GM21447 (cell line): Measurements from ENCODE around the gene KLF16.
A peak's percentile ranks its signal among the peaks of the same experiment; 100 is the strongest.

ENCODE experiments used
- ATAC-seq: cut with Tn5 transposase; IDR thresholded peaks from one replicate; pipeline ENCODE4 v1.9.1; 2021; ENCODE audit not compliant: unreplicated experiment

Gene KLF16

GRCh38 chr19:1871140-1871597, 7.8 kb upstream of the KLF16 start:
- ATAC-seq, result no peak

DNA sequence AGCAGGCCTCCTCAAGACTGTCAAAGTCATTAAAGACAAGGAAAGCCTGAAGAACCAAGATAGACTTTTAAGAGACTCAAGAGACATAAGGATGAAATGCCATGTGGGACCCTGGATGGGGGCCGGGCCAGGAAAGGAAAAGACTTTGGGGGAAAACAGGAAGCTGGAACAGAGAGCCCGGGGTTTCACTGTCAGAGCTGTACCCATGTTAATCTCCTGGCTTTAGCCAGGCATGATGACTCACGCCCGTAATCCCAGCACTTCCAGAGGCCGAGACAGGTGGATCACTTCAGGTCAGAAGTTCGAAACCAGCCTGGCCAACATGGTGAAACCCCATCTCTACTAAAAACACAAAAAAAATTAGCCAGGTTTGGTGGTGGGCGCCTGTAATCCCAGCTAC, 5.6 kb upstream of the KLF16 start:
- no peak for ATAC-seq

GRCh38 chr19:1867349-1867724, 4.0 kb upstream of the KLF16 start:
- no peak for ATAC-seq

GRCh38 chr19:1866693-1867348, 3.4 kb upstream of the KLF16 start:
- no peak for ATAC-seq

DNA sequence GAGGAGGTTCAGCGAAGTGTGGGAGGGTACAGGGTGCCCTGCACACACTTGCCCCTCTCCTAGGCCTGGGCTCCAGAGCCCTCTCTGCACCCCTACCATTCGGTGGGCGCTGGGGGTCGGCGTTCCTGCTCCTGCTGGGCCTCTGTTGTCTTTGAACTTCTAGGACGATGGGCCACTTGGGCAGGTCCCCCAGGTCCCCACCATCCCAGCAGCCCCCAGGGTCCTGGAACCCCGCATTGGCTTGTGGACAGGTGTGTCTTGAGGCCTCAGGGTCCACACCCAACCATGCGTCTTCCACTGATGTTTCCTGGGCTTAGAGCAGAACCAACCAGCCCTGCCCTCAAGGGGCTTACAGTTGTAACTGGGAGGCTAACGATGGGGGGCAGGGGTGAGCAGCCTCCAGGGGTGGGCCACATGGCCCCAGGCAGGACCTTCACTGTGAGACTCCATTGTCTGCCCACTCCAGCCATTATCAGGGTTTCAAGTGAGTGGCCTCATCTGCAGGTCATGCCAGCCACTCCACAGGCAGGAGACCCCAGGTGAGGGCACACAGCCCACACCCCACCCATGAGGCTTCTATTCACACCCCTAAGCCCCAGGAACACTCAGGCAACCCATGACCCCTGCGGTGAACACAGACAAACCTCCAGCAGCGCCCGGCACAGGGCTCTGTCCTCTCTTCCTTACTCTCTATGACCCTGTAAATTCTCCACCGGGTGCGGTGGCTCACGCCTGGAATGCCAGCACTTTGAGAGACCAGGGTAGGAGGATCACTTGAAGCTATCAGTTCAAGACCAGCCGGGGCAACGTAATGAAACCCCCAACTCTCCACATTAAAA, 2.0 kb upstream of the KLF16 start:
- no peak for ATAC-seq

DNA sequence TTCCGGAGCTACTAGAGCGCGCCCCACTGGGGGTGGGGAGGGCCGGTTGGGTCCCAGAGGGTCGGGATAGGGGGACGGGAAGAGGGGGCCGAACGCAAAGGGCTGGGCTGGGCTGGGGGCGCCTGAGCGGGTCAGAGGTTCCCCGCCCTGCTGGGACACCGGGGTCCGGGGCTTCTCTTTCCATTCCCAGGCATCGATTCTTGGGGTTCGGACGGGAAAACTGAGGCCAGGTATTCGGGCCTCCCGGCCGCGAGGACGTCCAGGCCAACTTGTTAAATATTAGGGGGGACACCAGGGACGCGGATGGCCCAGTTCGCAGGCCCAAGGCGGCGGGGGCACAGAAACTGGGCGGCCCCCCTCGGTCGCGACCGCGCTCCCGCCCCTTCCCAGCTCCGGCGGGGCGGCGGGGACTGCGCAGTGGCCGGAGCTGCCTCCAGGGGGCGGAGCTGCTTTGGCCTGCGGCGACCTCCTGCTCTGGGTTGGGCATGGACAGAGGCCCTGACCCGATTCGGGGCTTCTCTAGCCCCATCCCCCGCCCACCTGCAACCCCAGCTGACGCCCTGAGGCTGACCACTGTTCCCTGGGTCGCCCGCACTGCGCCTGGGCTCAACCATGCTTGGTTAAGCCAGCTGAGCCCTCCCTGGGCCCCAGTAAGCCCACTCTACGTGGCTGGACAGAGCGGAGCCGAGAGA, 1.2 kb upstream of the KLF16 start:
- ATAC-seq, result peak; percentile 36

DNA sequence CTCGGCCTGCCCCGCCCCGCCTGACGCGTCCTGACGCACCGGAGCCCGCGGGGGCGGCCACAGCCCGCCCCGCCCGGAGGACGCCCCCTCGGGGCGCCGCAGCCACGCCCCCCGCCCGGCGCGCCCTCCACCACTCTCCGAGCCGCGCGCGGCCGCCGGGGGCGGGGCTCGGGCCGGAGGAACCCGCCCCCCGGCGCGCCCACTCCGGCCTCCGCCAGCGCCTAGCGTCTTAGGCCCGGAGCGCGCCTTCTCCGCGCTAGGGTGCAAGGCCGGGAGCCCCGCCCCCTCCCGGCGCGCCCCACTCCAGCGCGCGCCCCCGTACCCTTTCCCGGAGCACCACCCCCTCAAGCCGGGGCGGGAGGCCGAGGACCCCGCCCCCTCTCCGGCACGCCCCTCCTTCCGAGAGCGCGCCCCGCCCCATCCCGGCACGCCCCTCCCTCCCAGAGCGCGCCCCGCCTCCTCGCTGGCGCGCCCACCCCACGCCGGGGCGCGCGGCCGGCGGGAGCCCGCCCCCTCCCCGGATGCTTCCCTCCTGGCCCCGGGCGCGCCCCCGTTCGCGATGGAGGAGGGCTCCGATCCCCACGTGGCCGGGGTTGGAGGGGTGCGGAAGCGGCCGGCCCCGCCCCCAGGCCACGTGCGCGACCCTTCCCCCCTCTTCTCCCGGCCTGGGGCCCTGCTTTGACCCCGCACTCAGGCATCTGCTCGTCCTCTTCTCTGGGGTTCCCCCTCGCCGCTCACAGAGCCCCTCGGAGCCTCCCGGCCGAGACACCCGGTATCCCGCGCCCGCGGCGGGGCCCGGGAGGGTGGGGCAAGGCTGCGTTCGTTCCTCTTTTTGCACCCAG, 480 bp upstream of the KLF16 start:
- ATAC-seq, result peak; percentile 39

GRCh38 chr19:1862424-1863327, 703 bp downstream of the KLF16 start:
- no peak for ATAC-seq

DNA sequence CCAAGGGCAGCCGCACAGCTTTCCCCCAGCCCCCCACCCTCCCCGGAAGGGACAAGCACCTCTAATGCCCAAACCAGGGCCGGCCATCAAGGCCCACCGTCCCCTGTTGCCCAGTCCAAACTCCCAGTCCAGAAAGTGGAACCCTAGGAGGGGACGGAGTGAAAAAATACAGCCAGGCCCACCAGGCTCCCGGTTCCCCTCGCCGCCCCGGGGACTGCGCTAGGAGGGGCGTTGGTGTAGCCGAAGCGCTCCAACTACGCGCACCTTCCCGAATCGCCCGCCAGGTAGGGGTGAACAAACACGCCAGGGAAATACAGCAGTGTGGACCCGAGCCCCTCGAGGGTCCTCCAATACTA, 1.3 kb downstream of the KLF16 start:
- ATAC-seq, result no peak

DNA sequence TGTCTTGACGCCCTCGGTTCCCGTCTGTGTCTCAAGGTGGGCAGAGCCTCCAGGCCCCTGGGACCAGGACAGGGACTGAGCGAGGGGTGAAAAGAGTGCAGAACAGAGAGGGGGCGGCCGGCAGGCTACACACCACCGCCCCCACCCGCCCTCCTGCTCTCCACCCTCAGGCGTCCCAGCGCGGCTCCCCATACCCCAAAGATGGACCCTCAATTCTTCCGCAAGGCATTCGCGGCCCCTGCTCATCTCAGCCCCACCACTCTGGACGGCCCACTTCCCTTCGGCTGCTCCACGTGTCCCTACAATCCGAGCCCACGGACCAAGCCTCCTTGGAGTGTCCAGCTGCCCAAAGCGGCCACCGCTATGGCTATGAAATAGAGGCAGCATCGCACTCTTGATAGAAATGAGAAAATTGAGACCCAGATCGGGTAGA, 1.8 kb downstream of the KLF16 start:
- no peak for ATAC-seq

GRCh38 chr19:1860821-1861598, 2.4 kb downstream of the KLF16 start:
- ATAC-seq, result no peak

GRCh38 chr19:1860042-1860775, 3.2 kb downstream of the KLF16 start:
- no peak for ATAC-seq

DNA sequence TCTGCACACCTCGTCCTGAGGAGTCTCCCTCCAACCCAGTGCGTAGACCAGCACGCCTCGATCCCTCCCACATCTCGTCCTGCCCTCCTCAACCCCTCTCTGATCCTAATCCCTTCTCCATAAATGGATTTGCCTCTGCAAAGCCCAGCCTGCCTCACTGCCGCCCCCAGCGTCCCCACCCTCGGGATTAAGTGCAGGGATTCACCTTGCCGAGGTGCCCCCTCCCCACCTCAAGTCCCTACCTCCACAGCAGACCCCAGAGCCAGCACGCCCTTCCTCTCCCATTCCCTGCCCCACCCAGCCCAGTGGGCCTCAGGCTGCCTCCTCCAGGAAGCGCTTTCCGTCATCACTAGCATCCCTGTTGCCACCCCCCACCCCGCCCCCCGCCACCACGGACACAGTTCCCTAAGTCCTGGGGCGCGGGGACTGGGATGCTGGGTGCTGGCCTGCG, 4.0 kb downstream of the KLF16 start:
- ATAC-seq, result no peak

- ATAC-seq, result no peak
These were observed 4.8 kb downstream of the KLF16 start for GRCh38 chr19:1858412-1859081.

GRCh38 chr19:1857648-1858326, 5.6 kb downstream of the KLF16 start:
- no peak for ATAC-seq

DNA sequence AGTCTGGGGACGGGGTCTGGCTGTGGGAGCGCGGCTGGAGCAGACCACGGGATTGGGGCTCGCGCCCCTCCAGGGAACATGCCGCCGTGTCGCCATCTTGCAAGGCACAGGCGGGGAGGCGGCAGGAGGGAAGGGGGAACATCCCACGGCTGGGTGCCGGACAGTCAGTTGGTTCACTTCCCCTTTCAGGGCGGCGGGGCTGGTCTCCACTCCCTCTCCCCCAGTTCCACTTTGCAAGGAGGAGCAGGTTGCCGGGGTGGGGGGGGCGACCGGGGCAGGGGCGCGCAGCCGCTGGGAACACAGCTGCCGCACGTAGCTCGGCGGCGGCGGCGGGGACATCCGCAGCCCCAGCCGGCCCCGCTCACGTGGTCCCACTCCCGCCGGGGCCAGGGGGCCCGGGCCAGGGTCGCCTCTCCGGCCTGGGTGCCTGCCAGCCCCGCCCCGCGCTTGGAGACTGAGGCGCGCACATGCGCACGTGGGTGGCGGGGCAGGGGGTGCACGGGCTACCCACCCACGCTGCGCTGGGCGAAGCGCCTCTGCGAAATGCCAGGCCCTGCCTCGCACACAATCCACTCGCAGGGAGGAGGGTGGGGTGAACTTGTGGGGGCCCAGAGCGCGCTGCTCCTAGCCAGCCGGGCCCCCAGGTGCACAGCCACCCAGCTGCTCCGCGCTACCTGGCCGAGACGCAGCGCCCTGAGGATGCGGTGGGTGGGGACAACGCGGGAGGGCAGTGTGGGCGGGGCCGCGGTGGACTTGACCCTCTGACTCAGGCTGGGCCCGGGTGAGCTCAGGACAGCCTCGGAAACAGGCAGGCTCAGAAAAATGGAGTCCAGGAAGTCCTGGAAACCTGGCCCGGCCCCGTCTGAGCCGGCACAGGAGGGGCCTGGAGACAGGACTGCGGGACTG, 6.4 kb downstream of the KLF16 start:
- ATAC-seq, result peak; percentile 30
